ENCODE data around the gene NEDD8.

GRCh38 chr14:24182110-24182882 is 49.9 kb downstream of the NEDD8 start:
- no peak for TF ChIP-seq EZH2 (IDR thresholded peaks at IDR 0.05; ENCODE audit: low read length, unreplicated experiment)
- TF ChIP-seq CTCF (conservative IDR thresholded peaks at IDR 0.05; ENCODE audit: low read depth, low read length), result no peak
- no peak for TF ChIP-seq EZH2phosphoT487 (IDR thresholded peaks at IDR 0.05; ENCODE audit: borderline replicate concordance, low read length)
